AG09309 (cell line): ENCODE results near the gene CCDC68.

Source experiments
- DNase-seq: peaks from one replicate; pipeline ENCODE4 v3.0.0-alpha.2; 2010; ENCODE audit warnings: low read depth
- H3K4me3 ChIP-seq: 2 replicates; pipeline ENCODE4 v1.5.1; 2011; ENCODE audit warnings: mild to moderate bottlenecking, low read depth, low read length, moderate library complexity; ENCODE audit not compliant: control insufficient read depth
- TF ChIP-seq, protein P1 (sequence below): IDR thresholded peaks from 2 replicates; pipeline ENCODE4 v1.5.1; 2011; ENCODE audit warnings: mild to moderate bottlenecking, low read depth, low read length, inconsistent platforms; ENCODE audit not compliant: insufficient read depth, control insufficient read depth; ENCODE audit errors: missing control alignments

Gene CCDC68

DNA sequence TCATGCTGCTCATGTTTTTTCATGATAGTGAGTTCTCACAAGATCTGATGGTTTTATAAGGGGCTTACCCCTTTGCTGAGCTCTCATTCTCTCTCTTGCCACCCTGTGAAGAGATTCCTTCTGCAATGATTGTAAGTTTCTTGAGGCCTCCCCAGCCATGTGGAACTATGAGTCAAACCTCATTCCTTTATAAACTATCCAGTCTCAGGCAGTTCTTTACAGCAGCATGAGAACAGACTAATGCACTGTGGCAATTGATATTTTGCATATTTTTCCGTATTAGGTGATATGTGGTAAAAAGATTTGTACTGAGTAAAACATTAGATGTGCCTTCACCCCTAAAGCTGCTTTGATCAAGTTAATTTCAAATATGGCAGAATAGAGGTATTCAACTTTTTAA, 82.2 kb downstream of the CCDC68 start:
- no peak for DNase-seq
- no peak overlapping the region for H3K4me3 ChIP-seq
- TF ChIP-seq, protein P1, sequence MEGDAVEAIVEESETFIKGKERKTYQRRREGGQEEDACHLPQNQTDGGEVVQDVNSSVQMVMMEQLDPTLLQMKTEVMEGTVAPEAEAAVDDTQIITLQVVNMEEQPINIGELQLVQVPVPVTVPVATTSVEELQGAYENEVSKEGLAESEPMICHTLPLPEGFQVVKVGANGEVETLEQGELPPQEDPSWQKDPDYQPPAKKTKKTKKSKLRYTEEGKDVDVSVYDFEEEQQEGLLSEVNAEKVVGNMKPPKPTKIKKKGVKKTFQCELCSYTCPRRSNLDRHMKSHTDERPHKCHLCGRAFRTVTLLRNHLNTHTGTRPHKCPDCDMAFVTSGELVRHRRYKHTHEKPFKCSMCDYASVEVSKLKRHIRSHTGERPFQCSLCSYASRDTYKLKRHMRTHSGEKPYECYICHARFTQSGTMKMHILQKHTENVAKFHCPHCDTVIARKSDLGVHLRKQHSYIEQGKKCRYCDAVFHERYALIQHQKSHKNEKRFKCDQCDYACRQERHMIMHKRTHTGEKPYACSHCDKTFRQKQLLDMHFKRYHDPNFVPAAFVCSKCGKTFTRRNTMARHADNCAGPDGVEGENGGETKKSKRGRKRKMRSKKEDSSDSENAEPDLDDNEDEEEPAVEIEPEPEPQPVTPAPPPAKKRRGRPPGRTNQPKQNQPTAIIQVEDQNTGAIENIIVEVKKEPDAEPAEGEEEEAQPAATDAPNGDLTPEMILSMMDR: no peak

DNA sequence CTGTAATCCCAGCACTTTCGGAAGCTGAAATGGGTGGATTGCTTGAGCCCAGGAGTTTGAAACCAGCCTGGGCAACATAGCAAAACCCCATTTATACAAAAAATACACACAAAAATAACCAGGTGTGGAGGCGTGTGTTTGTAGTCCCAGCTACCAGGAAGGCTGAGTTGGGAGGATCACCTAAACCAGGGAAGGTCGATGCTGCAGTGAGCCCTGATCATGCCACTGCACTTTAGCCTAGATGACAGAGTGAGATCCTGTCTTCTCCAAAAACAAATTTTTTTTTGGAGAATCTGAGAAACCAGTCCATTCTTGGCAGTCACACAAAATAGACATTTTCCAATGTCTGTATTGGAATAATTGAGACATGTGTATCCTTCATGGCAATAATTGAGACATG, 84.2 kb downstream of the CCDC68 start:
- TF ChIP-seq, protein P1: no peak
- DNase-seq: no peak
- no peak overlapping the region for H3K4me3 ChIP-seq

DNA sequence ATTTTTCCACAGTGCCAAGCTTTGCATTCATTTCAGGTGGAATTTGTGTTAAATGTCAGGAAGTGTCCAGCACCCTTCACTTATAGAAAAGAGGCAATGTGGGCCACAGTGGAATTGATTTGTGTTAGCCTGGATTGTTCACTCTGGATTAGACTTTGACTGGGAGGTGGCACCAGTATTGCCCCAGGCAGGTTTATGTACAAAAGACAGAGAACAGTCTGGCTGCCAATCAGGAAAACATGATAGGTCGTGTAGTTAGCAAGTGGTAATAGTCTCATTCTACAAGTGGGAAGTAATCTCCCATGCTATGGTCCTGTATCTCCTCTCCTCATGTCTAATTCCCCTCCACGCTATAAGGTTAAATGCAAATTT, 85.4 kb downstream of the CCDC68 start:
- DNase-seq: no peak
- TF ChIP-seq, protein P1: no peak
- H3K4me3 ChIP-seq: no peak overlapping the region

DNA sequence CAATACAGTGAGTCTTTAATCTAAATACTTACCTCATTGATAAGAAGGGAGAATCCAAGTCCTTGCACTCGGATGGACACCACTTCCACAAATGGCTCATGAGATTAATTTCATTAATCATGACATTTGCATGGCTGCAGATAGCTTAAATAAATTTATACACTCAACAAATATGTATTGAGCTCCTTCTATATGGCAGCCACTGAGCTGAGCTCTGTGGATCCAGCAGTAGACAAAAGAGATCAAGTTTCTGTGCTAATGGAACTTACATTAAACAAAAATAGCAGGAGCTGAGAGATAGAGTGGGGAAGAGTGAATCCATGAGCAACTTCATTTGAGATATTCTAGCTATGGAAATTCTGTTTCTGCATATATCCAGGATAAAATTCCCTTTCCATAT, 86.6 kb downstream of the CCDC68 start:
- no peak overlapping the region for H3K4me3 ChIP-seq
- DNase-seq: no peak
- TF ChIP-seq, protein P1: no peak

DNA sequence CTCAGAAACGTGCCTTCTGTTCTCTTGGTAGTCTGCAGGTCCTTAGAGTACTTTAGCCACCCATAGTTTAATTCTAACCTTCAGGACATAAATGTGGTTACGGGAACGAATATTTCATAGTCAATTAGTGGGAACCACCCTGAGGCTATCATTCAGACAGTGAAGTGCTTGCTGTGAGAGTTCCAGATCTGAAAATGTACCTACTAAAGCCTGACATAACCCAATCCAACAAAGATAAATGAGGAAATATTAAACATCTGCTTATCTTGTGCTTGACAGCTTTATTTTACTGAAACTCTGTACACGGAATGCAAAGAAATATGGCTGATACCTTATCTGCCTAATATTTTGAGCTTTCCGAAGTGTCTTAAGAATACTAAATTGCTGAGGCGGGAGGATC, 88.0 kb downstream of the CCDC68 start:
- TF ChIP-seq, protein P1: no peak
- H3K4me3 ChIP-seq: no peak overlapping the region
- DNase-seq: no peak

DNA sequence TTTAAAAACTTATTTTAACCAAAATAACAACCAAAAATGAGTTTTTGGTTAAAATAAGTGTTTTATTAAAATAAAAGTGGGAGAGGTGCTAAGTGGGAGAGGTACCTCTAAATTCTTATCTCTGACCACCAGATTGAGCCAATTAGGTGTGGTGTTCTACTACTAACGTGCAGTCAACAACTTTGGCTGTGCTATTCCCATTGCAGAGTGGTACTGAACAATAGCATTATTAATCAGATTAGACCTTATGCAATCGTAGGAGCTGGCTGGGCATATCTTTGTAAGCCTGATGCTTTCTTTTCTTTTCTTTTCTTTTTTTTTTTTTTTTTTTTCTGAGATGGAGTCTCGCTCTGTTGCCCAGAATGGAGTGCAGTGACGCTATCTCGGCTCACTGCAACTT, 92.1 kb downstream of the CCDC68 start:
- TF ChIP-seq, protein P1: no peak
- no peak overlapping the region for H3K4me3 ChIP-seq
- no peak for DNase-seq

DNA sequence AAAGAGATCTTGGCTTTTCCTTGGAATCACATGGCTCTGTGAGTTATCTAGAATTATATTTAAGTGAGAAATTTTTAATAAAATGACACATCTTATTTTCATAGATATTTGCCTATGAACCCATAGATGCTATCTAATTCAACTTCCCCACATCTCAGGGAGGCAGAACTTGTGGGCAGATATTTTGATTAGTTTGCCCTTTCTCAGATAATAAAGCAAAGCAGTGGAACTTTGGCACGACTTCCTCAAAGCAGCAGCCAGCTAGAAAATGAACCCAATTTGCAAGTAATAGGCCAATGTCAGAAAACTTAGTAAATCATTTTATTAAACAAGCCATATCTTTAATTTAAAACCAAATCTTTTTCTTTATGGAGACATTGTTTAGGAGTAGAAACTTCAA, 98.3 kb downstream of the CCDC68 start:
- TF ChIP-seq, protein P1: no peak
- no peak for DNase-seq
- H3K4me3 ChIP-seq: no peak overlapping the region
